Femur (tissue), 1 donor: ENCODE results near the gene RTL3.

Experiments used
- DNase-seq: peaks from one replicate; pipeline ENCODE4 v3.0.0-alpha.2; 2017

Gene RTL3

DNA sequence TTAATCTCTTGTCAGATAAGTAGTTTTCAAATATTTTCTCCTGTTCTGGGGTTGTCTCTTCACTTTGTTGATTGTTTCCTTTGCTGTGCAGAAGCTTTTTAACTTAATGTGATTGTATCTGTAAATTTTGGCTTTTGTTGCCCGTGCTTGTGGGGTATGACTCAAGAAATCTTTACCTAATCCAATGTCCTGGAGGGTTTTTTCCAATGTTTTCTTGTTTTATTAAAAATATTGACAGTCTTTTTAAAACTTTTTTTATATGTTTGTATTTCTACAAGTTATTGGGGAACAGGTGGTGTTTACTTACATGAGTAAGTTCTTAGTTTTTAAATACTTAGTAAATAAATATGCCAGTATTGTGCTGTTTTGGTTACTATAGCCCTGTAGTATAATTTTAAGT lies 44.9 kb downstream of the RTL3 start:
- no peak for DNase-seq
